Measurements from ENCODE around the gene ZBTB43. TPM values are rescaled to one million over a fixed set of nuclear protein-coding genes. Genes with fewer than 3 reads are reported as not detected.
"Not testable (repeated sequence)": the region's sequence is repeated elsewhere in the genome, so short reads cannot be mapped to it uniquely, and the experiment has no call there.

The ZBTB43 gene
- total RNA-seq, 6 experiments from 2014 or later = 9.2 to 15.9 (median 13.6) TPM

DNA sequence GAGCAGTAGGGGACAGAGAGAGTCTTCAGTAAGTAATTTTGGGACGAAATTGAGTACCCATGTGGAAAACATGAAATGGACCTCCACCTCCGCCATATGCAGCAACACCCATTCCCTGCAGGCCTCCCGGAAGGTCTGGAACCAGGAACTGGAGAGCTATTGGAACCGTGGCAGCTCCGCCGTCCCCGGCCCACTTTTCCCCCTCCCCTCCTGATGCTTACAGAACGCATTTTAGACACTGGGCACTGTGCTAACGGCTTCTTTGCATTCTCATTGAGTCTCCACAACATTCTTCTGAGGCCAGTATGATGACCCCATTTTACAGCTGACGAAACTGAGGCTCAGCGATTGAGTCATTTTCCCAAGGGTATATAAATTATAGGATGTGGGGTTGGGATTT lies 20.4 kb upstream of the ZBTB43 start:
- Mint-ChIP-seq H3K27ac (no peak overlapping the region), H3K36me3 (ENCODE audit: low read depth) (no peaks in the 10 kb centered on the region), H3K4me1 (ENCODE audit: low read depth) (peaks cover 21% of the 10 kb centered on the region), H3K4me3 (no peak overlapping the region), H3K27me3 (ENCODE audit: insufficient read depth) (peaks cover 34% of the 10 kb centered on the region), H3K9me3 (no peaks in the 10 kb centered on the region)
- TF ChIP-seq, protein P1, sequence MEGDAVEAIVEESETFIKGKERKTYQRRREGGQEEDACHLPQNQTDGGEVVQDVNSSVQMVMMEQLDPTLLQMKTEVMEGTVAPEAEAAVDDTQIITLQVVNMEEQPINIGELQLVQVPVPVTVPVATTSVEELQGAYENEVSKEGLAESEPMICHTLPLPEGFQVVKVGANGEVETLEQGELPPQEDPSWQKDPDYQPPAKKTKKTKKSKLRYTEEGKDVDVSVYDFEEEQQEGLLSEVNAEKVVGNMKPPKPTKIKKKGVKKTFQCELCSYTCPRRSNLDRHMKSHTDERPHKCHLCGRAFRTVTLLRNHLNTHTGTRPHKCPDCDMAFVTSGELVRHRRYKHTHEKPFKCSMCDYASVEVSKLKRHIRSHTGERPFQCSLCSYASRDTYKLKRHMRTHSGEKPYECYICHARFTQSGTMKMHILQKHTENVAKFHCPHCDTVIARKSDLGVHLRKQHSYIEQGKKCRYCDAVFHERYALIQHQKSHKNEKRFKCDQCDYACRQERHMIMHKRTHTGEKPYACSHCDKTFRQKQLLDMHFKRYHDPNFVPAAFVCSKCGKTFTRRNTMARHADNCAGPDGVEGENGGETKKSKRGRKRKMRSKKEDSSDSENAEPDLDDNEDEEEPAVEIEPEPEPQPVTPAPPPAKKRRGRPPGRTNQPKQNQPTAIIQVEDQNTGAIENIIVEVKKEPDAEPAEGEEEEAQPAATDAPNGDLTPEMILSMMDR (IDR thresholded peaks at IDR 0.05) = no peak
- DNase-seq = no peak

DNA sequence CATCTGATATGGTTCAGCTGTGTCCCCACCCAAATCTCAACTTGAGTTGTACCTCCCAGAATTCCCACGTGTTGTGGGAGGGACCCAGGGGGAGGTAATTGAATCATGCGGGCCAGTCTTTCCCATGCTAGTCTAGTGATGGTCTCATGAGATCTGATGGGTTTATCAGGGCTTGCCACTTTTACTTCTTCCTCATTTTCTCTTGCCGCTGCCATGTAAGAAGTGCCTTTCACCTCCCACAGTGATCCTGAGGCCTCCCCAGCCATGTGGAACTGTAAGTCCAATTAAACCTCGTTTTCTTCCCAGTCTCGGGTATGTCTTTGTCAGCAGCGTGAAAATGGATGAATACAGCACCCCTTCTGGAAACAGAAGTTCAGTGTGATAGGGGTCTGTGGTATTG lies 20.0 kb upstream of the ZBTB43 start:
- peaks cover 21% of the 10 kb centered on the region for H3K4me1 Mint-ChIP-seq (ENCODE audit: low read depth)
- not testable (repeated sequence) for H3K4me3 Mint-ChIP-seq; DNase-seq; H3K36me3 Mint-ChIP-seq (ENCODE audit: low read depth); H3K27ac Mint-ChIP-seq; H3K9me3 Mint-ChIP-seq
- peaks cover 32% of the 10 kb centered on the region for H3K27me3 Mint-ChIP-seq (ENCODE audit: insufficient read depth)

DNA sequence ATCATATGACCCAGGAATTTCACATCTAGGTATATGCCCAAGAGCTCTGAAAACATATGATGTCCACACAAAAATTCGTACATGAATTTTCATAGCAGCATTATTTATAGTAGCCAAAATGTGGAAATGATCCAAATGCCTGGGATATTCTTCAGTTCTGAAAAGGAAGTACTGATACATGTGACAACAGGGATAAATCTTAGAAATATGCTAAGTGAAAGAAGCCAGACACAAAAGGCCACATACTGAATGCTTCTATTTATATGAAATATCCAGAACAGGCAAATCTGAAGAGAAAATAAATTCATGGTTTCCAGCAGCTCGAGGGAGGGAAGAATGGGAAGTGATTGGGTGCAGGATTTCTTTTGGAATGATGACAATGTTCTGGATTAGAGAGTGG lies 16.8 kb upstream of the ZBTB43 start:
- Mint-ChIP-seq H3K36me3 (ENCODE audit: low read depth) (no peaks in the 10 kb centered on the region), H3K4me3 (no peak overlapping the region), H3K27me3 (ENCODE audit: insufficient read depth) (peaks cover 24% of the 10 kb centered on the region), H3K4me1 (ENCODE audit: low read depth) (peaks cover 38% of the 10 kb centered on the region), H3K27ac (no peak overlapping the region), H3K9me3 (no peaks in the 10 kb centered on the region)
- no peak for DNase-seq
- TF ChIP-seq, protein P1 (IDR thresholded peaks at IDR 0.05) = no peak

DNA sequence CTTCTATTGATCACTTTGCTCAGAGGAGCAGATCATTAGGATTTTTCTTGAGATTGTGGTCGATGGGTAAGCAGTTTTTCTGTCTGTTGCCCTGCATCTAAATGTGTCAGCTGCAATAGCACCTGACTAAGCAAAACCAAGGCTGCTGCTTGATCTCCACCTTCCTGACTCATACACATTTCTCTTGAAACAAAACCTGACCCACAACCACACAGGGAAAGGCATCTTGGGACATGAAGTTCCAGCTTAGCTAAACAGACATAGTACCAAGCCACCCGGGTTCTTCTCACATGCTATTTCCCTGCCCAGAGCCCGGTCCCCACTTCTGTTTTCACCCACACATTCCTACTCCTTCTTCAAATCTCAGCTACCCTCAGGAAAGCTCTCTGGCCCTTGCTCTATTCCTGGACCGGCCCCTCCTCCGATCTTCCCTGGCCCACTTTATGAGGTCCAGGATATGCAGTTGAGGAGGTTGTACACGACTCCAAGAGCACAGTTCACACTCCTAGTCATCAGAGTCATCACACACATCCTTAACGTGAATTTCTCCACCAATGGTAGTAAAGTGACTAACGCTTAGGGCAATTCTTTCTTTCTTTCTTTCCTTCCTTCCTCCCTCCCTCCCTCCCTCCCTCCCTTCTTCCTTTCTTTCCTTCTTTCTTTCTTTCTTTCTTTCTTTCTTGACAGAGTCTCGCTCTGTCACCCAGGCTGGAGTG lies 16.0 kb upstream of the ZBTB43 start:
- peak; percentile 48 for DNase-seq
- no peaks in the 10 kb centered on the region for H3K36me3 Mint-ChIP-seq (ENCODE audit: low read depth)
- TF ChIP-seq, protein P1 (IDR thresholded peaks at IDR 0.05) = no peak
- no peak overlapping the region for H3K4me3 Mint-ChIP-seq
- peaks cover 24% of the 10 kb centered on the region for H3K27me3 Mint-ChIP-seq (ENCODE audit: insufficient read depth)
- H3K27ac Mint-ChIP-seq = no peak overlapping the region
- H3K4me1 Mint-ChIP-seq (ENCODE audit: low read depth) = peaks cover 39% of the 10 kb centered on the region
- H3K9me3 Mint-ChIP-seq = no peaks in the 10 kb centered on the region

DNA sequence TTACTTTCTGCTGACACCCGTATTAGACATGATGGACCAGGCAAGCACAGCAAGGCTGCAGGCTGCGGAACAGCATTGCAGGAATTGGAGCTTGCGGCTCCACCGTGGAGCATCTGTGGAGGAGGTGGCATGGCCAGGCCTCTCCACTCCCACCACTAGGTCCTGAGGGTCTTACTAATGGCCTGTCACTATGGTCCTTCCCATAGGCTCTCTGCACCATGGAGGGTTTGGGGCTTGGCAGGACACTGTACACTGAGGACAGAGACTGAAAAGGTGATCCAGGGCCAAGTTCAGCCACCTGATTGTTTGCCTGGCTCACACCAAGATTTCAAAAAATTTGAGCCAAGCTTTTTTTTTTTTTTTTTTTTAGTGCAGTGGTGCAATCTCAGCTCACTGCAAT lies 14.3 kb upstream of the ZBTB43 start:
- no peak for DNase-seq
- H3K9me3 Mint-ChIP-seq = no peaks in the 10 kb centered on the region
- H3K4me3 Mint-ChIP-seq = no peak overlapping the region
- H3K27ac Mint-ChIP-seq = no peak overlapping the region
- no peaks in the 10 kb centered on the region for H3K36me3 Mint-ChIP-seq (ENCODE audit: low read depth)
- peaks cover 24% of the 10 kb centered on the region for H3K27me3 Mint-ChIP-seq (ENCODE audit: insufficient read depth)
- peaks cover 44% of the 10 kb centered on the region for H3K4me1 Mint-ChIP-seq (ENCODE audit: low read depth)
- TF ChIP-seq, protein P1 (IDR thresholded peaks at IDR 0.05) = no peak

DNA sequence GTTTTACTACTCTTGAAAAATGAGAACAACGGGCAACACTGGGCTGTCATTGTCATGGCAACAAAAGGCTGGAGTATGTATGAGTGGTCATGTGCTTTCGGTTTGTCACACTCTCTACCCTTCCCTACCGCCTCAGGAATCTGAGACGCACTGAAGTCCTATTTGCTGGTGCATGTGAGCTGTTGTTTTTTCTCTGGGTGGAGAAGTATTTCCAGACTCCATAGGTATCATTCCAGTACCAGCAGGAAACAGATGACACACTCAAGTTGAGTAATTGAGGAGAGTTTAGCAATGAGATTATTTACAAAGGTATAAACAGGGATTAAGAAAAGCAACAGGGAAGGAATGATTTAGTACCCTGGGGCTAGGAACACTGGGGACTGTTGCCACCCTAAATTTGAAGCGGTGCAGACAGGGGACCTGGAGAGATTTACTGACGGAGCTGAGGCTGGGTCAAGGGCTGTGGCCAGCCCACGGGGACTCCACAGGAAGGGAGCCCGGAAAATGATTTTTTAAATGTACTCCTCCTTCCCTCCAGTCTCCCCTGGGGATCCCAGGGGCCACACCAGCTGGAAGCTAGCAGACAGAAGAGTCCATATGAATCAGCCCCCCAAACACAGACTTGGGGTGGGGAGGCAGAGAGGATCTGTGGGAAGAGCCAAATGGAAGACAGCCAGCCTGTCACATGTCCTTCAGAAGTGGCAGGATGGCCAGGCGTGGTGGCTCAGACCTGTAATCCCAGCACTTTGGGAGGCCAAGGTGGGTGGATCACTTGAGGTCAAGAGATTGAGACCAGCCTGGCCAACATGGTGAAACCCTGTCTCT lies 13.2 kb upstream of the ZBTB43 start:
- no peaks in the 10 kb centered on the region for H3K9me3 Mint-ChIP-seq
- peaks cover 44% of the 10 kb centered on the region for H3K4me1 Mint-ChIP-seq (ENCODE audit: low read depth)
- TF ChIP-seq, protein P1 (IDR thresholded peaks at IDR 0.05) = no peak
- peak overlapping the region; percentile 33 for H3K4me3 Mint-ChIP-seq
- no peaks in the 10 kb centered on the region for H3K36me3 Mint-ChIP-seq (ENCODE audit: low read depth)
- peak; percentile 95 for DNase-seq
- H3K27ac Mint-ChIP-seq = peak overlapping the region; percentile 90
- peaks cover 18% of the 10 kb centered on the region for H3K27me3 Mint-ChIP-seq (ENCODE audit: insufficient read depth)

Measured in HFFc6 (cell line).